SK-N-MC (cell line): ENCODE data around the gene AMN.

Experiments used
- EZH2 ChIP-seq: fragments of 200-600 bp; sonication (generic); IDR thresholded peaks from one replicate; pipeline ENCODE4 v1.6.1; 2017; ENCODE audit warnings: antibody characterized with exemption
- FOXP2 ChIP-seq: optimal IDR thresholded peaks from 2 replicates; pipeline ENCODE3; 2011; ENCODE audit warnings: mild to moderate bottlenecking, moderate library complexity; ENCODE audit not compliant: insufficient read depth; ENCODE audit errors: extremely low read length, control extremely low read depth
- POLR2AphosphoS5 ChIP-seq: IDR thresholded peaks from 2 replicates; pipeline ENCODE4 v1.6.1; 2012; ENCODE audit warnings: mild to moderate bottlenecking, low read depth, low read length, borderline replicate concordance

GRCh38 chr14:102875652-102876051, 46.8 kb upstream of the AMN start:
- TF ChIP-seq EZH2 (no peak), POLR2AphosphoS5 (no peak), FOXP2 (no peak)
